GM12878 (cell line): ENCODE data around the gene AGBL2.
"Not testable (repeated sequence)": the region's sequence is repeated elsewhere in the genome, so short reads cannot be mapped to it uniquely, and the experiment has no call there.

Experiments
- CHD2 ChIP-seq: IDR thresholded peaks from 2 replicates; pipeline ENCODE4 v1.6.1; 2011; ENCODE audit warnings: low read depth, low read length, improper control_type of control experiment, borderline replicate concordance
- CTCF ChIP-seq, 3 experiments: IDR thresholded peaks in 2 of 3; conservative IDR thresholded peaks in 1 of 3; 2 replicates each; pipeline ENCODE4 v1.5.1; 2011; ENCODE audit warnings: low read depth in 3 of 3, low read length in 3 of 3, mild to moderate bottlenecking in 3 of 3, control low read depth in 2 of 3, moderate library complexity in 2 of 3, inconsistent platforms in 1 of 3, mixed read lengths in 1 of 3; ENCODE audit not compliant: control insufficient read depth in 2 of 3, insufficient read depth in 1 of 3; ENCODE audit errors: extremely low read depth in 1 of 3
- DPF2 ChIP-seq: fragments of 450-650 bp; IDR thresholded peaks from 2 replicates; pipeline ENCODE4 v1.6.1; 2017; ENCODE audit warnings: mild to moderate bottlenecking
- GABPA ChIP-seq: IDR thresholded peaks from 2 replicates; pipeline ENCODE4 v1.6.1; 2014; ENCODE audit warnings: antibody characterized with exemption, low read depth, mild to moderate bottlenecking, inconsistent platforms
- HCFC1 ChIP-seq: fragments of 150-350 bp; IDR thresholded peaks from 2 replicates; pipeline ENCODE4 v1.6.1; 2014; ENCODE audit warnings: low read length
- MYC ChIP-seq: IDR thresholded peaks from 2 replicates; pipeline ENCODE4 v1.6.1; 2011; ENCODE audit warnings: mild to moderate bottlenecking, low read length, moderate library complexity, inconsistent platforms; ENCODE audit not compliant: insufficient read depth, insufficient replicate concordance, insufficient read length, severe bottlenecking
- RB1 ChIP-seq: fragments of 450-650 bp; formaldehyde crosslinking; IDR thresholded peaks from 2 replicates; pipeline ENCODE4 v1.6.1; 2017; ENCODE audit warnings: mild to moderate bottlenecking, borderline replicate concordance

DNA sequence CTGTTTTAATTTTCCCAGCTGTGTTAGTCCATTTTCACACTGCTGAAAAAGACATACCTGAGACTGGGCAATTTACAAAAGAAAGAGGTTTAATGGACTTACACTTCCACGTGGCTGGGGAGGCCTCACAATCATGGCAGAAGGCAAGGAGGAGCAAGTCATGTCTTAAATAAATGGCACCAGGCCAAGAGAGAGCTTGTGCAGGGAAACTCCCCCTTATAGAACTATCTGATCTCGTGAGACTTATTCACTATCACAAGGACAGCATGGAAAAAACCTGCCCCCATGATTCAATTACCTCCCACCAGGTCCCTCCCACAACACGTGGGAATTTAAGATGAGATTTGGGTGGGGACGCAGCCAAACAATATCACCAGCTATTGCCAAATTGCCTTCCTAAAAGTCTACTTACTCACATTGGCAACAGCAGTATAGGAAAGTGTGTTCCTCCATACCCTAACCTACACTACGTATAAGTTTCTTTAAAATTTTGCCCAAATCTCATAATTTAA is 7.8 kb downstream of the AGBL2 start:
- not testable (repeated sequence) for TF ChIP-seq MYC; CTCF (IDR thresholded peaks at IDR 0.05 in 2 of 3, conservative IDR thresholded peaks at IDR 0.05 in 1 of 3; ENCODE audit: control insufficient read depth in 2 of 3, extremely low read depth in 1 of 3, insufficient read depth in 1 of 3, low read depth in 3 of 3, low read length in 3 of 3); RB1; GABPA; HCFC1; CHD2; DPF2
